Islet precursor cell (in vitro differentiated cells): ENCODE data around the gene PPP1R7.

Experiments used
- DNase-seq: peaks from one replicate; pipeline ENCODE4 v3.0.0-alpha.2; 2018

The PPP1R7 gene

DNA sequence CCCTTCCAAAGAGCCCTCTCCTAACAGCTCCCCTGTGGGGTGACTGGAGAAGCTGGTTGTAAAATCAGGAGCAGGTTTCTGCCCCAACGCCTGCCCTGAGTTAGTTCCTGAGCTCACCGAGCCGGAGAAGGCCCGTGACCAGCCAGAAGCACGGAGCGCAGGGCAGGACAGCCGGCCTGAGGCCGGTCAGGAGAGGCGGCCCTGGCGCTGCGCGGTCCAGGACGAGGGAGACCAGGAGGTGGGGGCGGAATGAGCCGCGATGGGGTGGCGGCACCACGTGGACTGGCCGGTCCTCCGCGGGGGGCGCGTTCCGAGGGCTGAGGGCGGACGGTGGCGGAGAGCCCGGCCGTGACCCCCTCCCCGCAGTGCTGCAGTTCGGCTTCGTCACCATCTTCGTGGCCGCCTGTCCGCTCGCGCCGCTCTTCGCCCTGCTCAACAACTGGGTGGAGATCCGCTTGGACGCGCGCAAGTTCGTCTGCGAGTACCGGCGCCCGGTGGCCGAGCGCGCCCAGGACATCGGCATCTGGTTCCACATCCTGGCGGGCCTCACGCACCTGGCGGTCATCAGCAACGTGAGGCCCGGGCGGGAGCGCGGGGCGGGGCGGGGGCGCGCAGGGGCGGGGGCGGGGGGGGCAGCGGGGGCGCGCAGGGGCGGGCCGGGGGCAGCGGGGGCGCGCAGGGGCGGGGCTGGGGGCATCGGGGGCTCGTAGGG lies 67.2 kb downstream of the PPP1R7 start:
- DNase-seq = peak; percentile 90

DNA sequence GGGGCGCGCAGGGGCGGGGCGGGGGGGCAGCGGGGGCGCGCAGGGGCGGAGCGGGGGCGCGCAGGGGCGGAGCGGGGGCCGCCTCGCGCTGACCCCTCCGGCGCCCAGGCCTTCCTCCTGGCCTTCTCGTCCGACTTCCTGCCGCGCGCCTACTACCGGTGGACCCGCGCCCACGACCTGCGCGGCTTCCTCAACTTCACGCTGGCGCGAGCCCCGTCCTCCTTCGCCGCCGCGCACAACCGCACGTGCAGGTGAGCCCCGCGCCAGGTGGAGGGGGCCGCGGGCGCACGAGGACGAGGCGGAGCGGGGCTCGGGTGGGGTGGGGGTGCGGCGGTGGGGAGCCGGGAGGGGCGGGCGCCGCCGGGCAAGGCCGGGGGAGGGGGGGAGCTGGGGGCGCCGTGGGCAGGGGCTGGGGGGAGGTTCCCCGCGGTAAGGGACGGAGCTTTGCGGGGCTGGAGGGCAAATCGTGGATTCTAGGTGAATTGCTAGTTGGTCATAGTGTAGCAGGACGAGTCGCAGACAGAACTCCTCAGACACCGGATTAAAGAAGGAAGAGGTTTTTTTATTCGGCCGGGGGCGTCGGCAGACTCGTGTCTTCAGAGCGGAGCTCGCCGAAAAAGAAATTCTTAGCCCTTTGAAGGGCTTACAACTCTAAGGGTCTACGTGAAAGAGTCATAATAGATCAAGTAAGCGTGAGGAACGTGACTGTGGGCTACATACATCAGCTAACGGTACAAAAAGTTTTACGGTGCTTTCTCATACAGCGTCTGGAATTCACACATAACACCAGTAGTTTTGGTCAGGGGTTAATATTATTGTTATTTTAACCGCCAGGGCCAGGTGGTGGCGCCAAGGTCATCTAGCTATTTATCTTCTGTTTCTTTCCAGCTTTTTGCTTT lies 68.1 kb downstream of the PPP1R7 start:
- DNase-seq = peak; percentile 77

DNA sequence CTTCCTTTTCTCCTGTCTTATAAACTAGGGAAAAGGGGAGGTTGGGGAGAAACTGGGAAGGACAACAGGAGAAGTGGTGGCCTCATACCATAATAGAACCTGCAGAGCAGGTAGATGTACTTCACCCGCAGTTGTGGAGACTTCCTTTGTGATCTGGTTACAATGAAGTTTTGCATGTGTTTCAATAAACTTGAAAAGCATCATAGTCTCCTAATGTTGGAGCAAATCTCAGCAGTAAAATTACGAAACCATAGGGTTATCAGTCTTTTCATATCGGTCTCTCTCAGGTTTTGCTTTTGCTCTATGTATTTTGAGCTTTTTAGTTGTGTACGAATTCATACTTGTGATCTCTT lies 68.7 kb downstream of the PPP1R7 start:
- no peak for DNase-seq

DNA sequence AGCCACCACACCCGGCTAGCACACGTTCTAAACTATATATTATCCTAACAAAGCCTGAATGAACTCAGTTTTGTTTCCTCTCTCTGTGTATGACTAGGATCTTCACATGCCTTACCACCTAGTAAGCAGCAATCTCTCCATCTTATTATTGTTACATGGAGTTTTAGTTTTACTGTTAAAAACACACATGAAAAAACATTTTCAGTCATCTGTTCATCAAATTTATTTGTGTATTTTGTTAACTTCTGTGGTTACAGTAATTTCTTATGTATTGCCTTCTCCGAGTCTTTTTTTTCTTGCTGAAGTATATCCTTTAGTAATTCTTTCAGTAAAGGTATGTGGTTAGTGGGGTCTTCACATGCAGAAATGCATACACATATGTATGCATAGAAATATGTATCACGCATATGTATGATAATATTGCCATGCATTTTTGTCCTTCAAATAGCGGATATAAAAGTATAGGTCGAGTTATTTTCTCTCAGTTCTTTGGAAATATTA lies 69.6 kb downstream of the PPP1R7 start:
- no peak for DNase-seq

DNA sequence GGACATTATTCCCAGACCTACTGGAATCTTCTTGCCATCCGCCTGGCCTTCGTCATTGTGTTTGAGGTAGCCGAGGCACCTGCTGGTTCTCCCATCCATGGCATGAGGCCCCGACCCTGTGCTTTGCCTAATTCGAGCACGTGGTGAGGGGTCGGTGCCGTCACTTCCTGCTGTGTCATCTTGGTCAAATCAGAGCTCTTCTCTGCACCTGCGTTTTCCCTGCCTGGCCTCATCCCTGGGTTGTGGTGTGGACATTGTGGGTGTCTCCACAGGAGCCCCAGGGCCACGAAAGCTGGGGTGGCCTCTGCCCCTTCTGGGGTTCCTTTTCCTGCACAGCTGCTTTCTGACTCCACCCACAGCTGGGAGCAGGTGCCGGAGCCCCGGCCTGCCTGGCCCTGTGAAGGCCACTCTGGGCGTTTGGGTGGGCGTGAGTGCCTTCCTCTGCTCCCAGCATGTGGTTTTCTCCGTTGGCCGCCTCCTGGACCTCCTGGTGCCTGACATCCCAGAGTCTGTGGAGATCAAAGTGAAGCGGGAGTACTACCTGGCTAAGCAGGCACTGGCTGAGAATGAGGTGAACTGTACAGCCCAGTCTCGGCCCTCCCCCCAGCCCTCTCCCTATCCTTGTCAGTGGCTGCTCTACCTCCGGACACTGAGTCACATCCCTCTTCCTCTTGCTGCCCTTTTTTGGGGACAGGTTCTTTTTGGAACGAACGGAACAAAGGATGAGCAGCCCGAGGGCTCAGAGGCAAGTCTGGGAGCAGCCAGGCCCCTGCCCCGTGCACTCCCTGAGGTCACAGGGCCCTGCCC lies 73.1 kb downstream of the PPP1R7 start:
- no peak for DNase-seq

DNA sequence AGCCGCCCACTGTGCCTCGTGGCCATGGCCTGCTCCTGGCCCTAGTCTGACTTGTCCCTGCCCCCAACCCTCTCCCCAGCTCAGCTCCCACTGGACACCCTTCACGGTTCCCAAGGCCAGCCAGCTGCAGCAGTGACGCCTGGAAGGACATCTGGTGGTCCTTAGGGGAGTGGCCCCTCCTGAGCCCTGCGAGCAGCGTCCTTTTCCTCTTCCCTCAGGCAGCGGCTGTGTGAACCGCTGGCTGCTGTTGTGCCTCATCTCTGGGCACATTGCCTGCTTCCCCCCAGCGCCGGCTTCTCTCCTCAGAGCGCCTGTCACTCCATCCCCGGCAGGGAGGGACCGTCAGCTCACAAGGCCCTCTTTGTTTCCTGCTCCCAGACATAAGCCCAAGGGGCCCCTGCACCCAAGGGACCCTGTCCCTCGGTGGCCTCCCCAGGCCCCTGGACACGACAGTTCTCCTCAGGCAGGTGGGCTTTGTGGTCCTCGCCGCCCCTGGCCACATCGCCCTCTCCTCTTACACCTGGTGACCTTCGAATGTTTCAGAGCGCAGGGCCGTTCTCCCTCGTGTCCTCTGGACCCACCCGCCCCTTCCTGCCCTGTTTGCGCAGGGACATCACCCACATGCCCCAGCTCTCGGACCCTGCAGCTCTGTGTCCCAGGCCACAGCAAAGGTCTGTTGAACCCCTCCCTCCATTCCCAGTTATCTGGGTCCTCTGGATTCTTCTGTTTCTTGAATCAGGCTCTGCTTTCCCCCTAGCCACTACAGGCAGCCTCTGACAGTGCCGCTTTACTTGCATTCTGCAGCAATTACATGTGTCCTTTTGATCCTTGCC lies 74.0 kb downstream of the PPP1R7 start:
- DNase-seq = peak; percentile 82

DNA sequence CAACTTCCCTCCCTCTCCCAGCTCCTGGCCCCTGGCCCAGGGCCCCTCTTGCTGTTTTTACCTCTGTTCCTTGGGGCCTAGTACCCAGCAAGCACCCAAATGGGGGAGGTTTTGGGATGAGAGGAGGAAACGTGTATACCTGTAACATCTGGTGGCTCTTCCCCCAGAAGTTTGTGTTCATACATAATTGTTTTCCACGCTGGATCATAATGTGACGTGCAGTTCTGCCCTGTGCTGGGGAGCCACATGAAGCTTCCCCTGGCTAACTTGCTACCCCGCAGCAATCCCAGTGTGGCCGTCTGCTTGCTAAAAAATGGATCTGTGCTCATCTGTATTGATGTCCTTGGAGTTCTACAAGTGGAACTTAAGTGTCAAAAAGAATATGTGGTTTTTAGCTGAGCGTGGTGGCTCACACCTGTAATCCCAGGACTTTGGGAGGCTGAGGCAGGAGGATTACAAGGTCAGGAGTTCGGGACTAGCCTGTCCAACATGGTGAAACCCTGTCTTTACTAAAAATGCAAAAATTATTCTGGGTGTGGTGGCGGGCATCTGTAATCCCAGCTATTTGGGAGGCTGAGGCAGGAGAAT lies 74.7 kb downstream of the PPP1R7 start:
- no peak for DNase-seq

DNA sequence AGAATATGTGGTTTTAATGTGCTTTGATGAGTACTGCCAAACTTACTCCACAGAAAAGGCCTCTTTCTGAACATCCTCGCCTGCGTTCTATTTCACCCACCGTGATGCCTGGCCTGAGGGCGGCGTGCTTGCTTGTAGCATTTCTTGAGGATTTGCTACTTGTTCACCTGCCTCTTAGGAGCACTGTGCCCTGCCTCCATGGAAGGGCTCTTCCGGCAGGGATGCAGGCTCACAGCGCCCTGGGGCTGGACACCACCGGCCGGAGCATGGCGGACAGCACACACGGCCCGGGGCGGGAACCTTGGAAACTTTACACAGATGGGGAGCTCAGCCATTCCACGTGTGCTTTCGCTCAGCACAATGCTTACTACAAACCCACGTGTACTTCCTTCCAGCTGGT lies 75.3 kb downstream of the PPP1R7 start:
- DNase-seq = no peak

DNA sequence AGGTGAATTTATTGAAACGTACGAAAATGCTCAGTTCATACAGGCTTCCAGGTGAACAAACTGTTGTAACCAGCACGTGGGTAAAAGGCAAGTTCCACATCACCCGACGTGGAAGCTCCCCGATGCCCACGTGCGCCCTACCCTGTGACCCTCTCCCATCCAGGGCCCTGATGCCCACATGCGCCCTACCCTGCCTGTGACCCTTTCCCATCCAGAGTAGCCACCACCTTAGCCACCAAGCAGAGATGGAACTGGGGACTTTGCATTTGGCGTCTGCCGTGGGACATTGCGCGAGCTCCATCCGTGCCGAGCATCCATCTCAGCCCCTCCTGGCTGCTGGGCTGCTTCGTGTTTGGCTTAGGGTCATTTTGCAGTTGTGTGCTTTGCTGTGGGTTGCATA lies 75.7 kb downstream of the PPP1R7 start:
- no peak for DNase-seq

DNA sequence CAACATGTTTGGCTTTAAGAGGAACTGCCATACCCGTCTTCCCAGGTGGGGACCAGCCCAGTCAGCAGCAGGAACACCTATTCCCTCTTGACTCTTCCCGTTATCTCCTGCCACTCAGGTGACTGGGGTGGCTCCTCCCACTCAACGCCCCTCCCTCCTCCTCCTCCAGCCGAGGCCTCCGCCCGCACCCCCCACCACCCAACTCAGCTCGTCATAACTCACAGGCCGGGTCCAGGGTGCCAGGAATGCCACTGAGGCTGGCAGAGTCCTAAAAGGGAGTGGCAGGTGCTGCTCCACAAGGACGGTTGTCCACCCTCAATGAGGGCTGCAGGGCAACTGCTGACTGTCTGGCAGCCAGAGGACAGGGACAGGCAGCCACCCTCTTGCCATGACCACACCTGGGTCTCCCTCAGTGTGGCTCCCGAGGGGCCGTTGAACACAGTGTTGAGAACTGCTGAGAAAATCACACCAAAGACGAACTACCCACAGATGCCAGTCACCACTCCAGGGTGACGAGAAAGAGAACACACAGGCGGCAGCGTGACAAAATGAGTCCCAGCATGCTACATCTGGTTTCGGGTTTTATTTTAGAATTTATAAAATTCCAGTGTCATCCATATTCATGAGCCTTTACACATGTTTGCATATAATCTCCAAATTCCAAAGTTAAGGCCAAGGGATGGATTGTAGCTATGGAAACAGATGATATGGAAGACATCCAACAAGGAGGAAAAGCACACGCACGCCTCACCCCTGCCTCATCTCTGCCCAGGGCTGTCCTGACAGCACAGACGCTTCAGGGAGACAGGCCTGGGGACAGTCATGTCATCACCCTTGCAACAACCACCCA lies 76.7 kb downstream of the PPP1R7 start:
- DNase-seq = no peak

DNA sequence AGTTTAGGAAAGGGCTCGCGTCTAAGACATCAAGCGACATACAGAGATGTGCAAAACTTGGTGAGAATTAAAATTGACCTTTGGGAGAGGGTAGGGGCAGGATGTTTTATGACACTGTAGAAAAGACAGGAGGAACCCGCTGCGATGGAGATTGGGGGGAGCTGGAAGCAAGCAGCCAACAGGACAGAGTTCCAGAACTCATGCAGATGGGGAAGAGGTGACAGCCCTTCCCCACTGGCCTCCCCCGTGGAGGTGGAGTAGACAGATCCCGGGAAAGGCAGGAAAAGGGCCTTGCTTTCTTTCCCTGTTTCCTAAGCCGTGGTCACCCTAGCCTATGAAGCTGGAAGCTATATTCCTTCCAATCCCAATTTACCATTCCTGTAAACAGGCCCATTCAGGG lies 77.3 kb downstream of the PPP1R7 start:
- no peak for DNase-seq

DNA sequence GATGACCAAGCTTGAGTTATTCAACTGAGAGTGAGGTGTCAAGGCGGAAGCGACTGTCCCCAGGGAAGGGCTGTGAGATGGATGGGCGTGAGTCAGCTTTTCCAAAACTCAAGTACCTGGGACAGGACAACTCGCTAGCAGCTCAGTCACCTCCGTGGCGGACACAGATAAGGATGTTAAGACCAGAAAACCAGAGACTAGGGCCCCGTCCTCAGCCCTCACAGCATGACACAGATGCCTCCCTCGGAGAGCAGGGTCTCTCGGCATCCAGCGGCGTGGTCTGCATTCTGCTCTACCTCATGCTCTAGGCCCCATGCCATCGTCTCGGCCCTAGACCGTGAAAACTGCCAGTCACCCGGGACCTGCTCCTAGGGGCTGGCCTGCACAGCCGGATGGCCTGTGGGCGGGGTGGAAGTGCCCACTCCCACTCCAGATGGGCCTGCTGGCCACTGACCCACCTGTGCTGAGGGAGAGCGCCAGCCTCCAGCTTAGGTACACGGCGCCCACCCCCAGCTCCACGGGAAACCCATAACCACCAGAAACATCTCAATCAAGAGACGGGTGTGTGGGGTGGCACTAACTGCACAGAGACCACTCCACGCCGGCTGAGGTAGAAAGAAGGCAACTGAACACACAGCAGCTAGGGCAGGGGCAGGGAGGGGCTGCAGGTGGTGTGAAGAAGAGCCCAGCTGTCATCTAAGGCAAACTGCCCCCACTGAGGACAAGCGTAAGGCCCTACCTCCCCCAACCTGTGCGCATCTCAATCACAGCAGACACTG lies 78.0 kb downstream of the PPP1R7 start:
- no peak for DNase-seq

DNA sequence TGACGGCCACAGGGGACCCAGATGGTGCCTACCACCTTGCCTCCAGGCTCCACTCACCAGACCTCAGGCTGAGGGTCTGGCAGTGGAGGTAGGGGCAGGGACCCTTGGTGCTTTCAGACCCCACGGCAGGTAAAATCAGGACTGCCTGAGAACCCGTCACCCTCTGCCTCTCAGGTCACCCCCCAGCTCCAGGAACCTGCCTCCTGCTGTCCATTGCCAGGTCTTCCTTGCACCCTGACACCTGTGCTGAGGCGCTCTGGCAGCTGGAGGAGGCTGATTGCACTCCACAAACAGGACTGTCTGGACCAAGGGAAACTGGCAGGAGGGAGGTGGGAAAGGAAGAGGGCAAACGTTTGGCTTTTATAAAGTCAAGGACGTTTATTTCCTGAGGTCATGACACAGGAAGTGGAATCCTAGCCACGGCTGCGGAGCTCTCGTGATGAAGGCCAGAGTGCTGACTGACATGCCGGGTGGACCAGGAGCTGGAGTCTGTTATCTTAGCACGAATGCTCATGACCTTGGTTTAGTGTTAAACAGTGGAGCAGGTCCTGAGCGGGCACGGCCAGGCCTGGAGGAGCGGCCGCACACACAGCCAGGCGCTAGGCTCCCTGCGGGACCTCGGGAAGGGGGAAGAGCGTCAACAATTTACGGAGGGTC lies 78.7 kb downstream of the PPP1R7 start:
- DNase-seq = no peak

DNA sequence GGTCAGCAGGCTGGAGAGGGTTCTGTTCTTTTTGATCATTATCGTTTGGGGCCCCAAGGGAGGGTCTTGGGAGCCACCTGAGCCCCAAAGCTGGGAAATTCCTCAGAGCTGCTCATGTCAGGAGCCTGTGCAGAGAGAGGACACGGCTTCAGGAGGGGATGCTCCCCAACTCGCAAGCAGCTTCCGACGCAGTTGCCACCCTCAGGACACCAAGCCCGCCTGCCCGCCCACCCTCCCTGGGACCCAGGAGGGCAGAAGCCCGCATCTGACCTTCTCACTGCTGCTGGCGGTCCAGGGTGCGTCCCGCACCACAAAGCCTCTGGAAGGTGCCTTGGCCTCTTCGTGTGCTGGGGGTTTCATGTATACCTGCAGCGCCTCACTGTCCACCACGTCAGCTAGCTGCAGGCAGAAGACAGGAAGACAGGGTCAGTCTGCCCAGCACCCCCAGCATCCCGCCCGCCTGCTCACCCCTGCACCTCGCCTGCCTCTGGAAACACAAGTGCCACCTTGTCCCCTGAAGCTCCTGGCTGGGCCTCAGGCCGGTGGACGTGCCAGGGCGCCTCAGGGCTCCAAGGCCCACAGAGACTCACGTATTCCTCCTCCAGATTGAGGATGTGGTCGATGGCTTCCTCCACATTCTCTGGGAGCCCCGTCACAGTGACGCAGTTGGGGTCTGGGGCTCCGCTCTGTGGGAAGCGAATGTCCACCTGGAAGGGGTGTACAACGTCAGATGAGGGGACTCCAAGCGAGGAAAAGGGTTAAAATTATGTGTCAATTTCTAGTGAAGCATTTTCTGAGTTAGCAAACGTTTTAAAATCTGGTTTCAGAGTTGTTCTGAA lies 79.5 kb downstream of the PPP1R7 start:
- no peak for DNase-seq

DNA sequence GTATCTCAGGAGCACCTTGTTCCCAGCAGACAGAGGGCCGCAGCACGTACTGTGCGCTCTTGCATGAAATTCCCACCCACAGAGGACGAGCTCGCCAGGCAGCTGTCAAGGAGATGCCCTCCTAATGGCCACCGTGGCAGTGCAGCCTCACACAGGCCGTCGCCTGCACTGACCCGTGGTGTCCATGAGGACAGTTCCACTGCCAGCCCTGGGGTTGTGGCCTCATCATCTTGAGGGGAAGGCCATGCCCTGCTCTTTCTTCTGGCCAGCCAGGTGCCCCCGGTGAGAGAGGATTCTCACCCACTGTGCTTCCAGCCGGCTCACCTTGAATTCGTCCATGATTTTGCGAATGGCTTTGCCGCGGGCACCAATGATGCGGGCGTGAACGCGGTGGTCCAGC lies 80.2 kb downstream of the PPP1R7 start:
- DNase-seq = no peak

DNA sequence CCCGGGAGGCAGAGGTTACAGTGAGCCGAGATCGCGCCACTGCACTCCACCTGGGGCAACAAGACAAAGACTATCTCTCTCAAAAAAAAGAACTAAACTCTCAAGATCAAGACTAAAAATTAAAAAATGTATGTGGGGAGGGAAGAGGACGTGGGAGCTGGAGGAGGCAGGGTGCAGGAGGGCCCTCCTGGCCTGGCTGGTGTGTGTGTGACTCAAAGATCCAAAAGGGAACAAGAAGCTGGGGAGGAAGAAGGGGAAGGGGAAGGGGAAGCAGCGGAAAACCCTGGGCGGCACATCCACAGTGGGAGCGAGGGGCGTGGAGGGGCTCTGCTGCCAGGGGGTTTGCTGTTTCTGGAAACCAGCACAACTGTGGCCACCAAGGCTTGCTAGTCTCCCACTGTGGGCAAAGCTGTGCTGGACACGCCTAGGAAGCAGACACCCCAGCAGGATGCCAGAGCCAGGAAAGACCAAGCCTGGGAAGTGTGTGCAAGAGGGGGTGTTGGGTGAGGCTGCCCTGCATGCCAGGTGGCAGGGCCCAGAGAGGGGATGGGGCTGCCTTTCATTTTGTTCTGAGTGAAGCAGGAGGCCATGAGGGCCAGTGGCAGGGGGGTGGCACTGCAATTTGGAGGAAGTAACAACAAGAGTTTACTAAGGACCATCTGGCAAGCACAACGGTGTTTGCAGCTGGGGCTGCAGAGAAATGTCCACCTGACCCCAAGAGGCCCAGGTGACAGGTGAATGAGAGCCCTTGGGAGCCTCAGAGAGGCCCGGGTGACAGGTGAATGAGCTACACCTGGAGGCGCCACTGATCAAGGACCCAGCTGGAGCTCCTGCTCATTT lies 82.7 kb downstream of the PPP1R7 start:
- no peak for DNase-seq
